ENCODE measurements around the gene ABCC11.
"Not testable (repeated sequence)": the region's sequence is repeated elsewhere in the genome, so short reads cannot be mapped to it uniquely, and the experiment has no call there.

ABCC11 gene

GRCh38 chr16:48244863-48245195 is 2.5 kb downstream of the ABCC11 start:
- no peak for DNase-seq

- DNase-seq, result peak; percentile 94
Measured at GRCh38 chr16:48244080-48244862, 3.1 kb downstream of the ABCC11 start, which contains the start of gene LONP2. LONP2 (plus strand) TSS chr16:48244300; CDS start chr16:48244389, 89 bp downstream.

GRCh38 chr16:48240147-48240546 is 7.2 kb downstream of the ABCC11 start:
- not testable (repeated sequence) for DNase-seq

- no peak for DNase-seq
Measured at GRCh38 chr16:48236286-48236685, 11.1 kb downstream of the ABCC11 start.

- DNase-seq, result no peak
Measured at GRCh38 chr16:48235556-48236136, 11.7 kb downstream of the ABCC11 start.

GRCh38 chr16:48235058-48235555 is 12.2 kb downstream of the ABCC11 start:
- DNase-seq, result no peak

- no peak for DNase-seq
Measured at GRCh38 chr16:48234630-48235029, 12.7 kb downstream of the ABCC11 start.

GRCh38 chr16:48232493-48233040 is 14.8 kb downstream of the ABCC11 start:
- no peak for DNase-seq

- no peak for DNase-seq
Measured at GRCh38 chr16:48231727-48232492, 15.4 kb downstream of the ABCC11 start.

- DNase-seq, result no peak
Measured at GRCh38 chr16:48225456-48225855, 21.9 kb downstream of the ABCC11 start.

GRCh38 chr16:48223490-48223889 is 23.8 kb downstream of the ABCC11 start:
- DNase-seq, result no peak

GRCh38 chr16:48220891-48221290 is 26.4 kb downstream of the ABCC11 start:
- no peak for DNase-seq

GRCh38 chr16:48218473-48218872 is 28.9 kb downstream of the ABCC11 start:
- DNase-seq, result no peak

- no peak for DNase-seq
Measured at GRCh38 chr16:48217708-48218107, 29.6 kb downstream of the ABCC11 start.

- no peak for DNase-seq
Measured at GRCh38 chr16:48215738-48216137, 31.6 kb downstream of the ABCC11 start.

GRCh38 chr16:48212033-48212432 is 35.3 kb downstream of the ABCC11 start:
- no peak for DNase-seq

- no peak for DNase-seq
Measured at GRCh38 chr16:48210747-48211146, 36.6 kb downstream of the ABCC11 start.

- DNase-seq, result no peak
Measured at GRCh38 chr16:48206594-48207242, 40.6 kb downstream of the ABCC11 start.

- no peak for DNase-seq
Measured at GRCh38 chr16:48204825-48205151, 42.6 kb downstream of the ABCC11 start.

GRCh38 chr16:48203974-48204824 is 43.1 kb downstream of the ABCC11 start:
- DNase-seq, result no peak

GRCh38 chr16:48201515-48202201 is 45.7 kb downstream of the ABCC11 start:
- no peak for DNase-seq
